GM18868 (cell line): ENCODE data around the gene IRF8.

Experiments used
- ATAC-seq: cut with Tn5 transposase; IDR thresholded peaks from one replicate; pipeline ENCODE4 v1.9.1; 2021; ENCODE audit warnings: mild to moderate bottlenecking, moderate library complexity; ENCODE audit not compliant: unreplicated experiment

The IRF8 gene

GRCh38 chr16:85950136-85950918 is 51.4 kb downstream of the IRF8 start:
- no peak for ATAC-seq

- no peak for ATAC-seq
Observed at GRCh38 chr16:85952197-85952596, 53.2 kb downstream of the IRF8 start.

- no peak for ATAC-seq
Observed at GRCh38 chr16:85952811-85953210, 53.8 kb downstream of the IRF8 start.

GRCh38 chr16:85954927-85955519 is 56.1 kb downstream of the IRF8 start:
- no peak for ATAC-seq

GRCh38 chr16:85955566-85955965 is 56.6 kb downstream of the IRF8 start:
- ATAC-seq, result no peak

- no peak for ATAC-seq
Observed at GRCh38 chr16:85956426-85956825, 57.5 kb downstream of the IRF8 start.

GRCh38 chr16:85958731-85959130 is 59.8 kb downstream of the IRF8 start:
- no peak for ATAC-seq

- no peak for ATAC-seq
Observed at GRCh38 chr16:85959686-85960085, 60.7 kb downstream of the IRF8 start.

- ATAC-seq, result no peak
Observed at GRCh38 chr16:85960486-85961046, 61.6 kb downstream of the IRF8 start.

- no peak for ATAC-seq
Observed at GRCh38 chr16:85961988-85962915, 63.3 kb downstream of the IRF8 start.

GRCh38 chr16:85963753-85964285 is 64.9 kb downstream of the IRF8 start:
- ATAC-seq, result no peak

GRCh38 chr16:85965125-85965524 is 66.2 kb downstream of the IRF8 start:
- ATAC-seq, result no peak

GRCh38 chr16:85967111-85967510 is 68.1 kb downstream of the IRF8 start:
- no peak for ATAC-seq

- ATAC-seq, result no peak
Observed at GRCh38 chr16:85968041-85968920, 69.3 kb downstream of the IRF8 start.

GRCh38 chr16:85969159-85969558 is 70.2 kb downstream of the IRF8 start:
- ATAC-seq, result no peak

- ATAC-seq, result no peak
Observed at GRCh38 chr16:85969591-85969990, 70.6 kb downstream of the IRF8 start.

- no peak for ATAC-seq
Observed at GRCh38 chr16:85970016-85970733, 71.2 kb downstream of the IRF8 start.

- no peak for ATAC-seq
Observed at GRCh38 chr16:85970738-85971137, 71.8 kb downstream of the IRF8 start.
